ENCODE results near the gene CHIT1. TPM values are rescaled to one million over a fixed set of nuclear protein-coding genes. Genes with fewer than 3 reads are reported as not detected.

The CHIT1 gene
- total RNA-seq = under 1 TPM in 2 of 4 donors, not detected in 2; 0.08 to 0.27 TPM
- under 1 TPM in 2 of 3 donors, not detected in 1; 0.04 to 0.10 TPM for polyA plus RNA-seq
- long read RNA-seq, donor 1 = 0 reads
- long read RNA-seq, donor 2 = 0 reads

GRCh38 chr1:203229471-203230135 lies at the start of gene CHIT1:
TSS of gene CHIT1 (minus strand) at chr1:203229673. CDS start at chr1:203229636, 37 bp downstream.
- TF ChIP-seq CTCF (IDR thresholded peaks at IDR 0.05) = no peak
- Histone ChIP-seq H3K4me1 (no peaks in the 10 kb centered on the region), H3K9me3 (no peaks in the 10 kb centered on the region), H3K36me3 (ENCODE audit: insufficient read depth in 1 of 2, low read depth in 1 of 2) (no peaks in the 10 kb centered on the region), H3K4me3 (no peak within 1 kb of the TSS), H3K27me3 (ENCODE audit: insufficient read depth in 3 of 3, low read length in 2 of 3) (no peaks in the 10 kb centered on the region), H3K27ac (no peak within 1 kb of the TSS)
- 89 to 92% (median 89%) methylated on average over 7 of the region's 7 CpGs for WGBS, 3 donors
- ATAC-seq = no peak
- DNase-seq = no peak
- intact Hi-C loops (cut with DNase I) = no loop called here

- intact Hi-C loops (cut with DNase I) = loop anchor here in 1 of 2 donors (5.0 kb wide), 1 partner anchor 317 kb away; no protein-coding TSS in a partner anchor
- peak overlapping the region; percentile 30 for H3K4me3 ChIP-seq
- H3K9me3 ChIP-seq = no peaks in the 10 kb centered on the region
- no peaks in the 10 kb centered on the region for H3K27me3 ChIP-seq (ENCODE audit: insufficient read depth in 3 of 3, low read length in 2 of 3)
- H3K4me1 ChIP-seq = peaks cover 94% of the 10 kb centered on the region
- DNase-seq = no peak
- no peak for ATAC-seq
- 23 to 32% (median 27%) methylated on average over 8 of the region's 8 CpGs for WGBS, 3 donors
- H3K36me3 ChIP-seq (ENCODE audit: insufficient read depth in 1 of 2, low read depth in 1 of 2) = no peaks in the 10 kb centered on the region
- no peak for TF ChIP-seq CTCF (IDR thresholded peaks at IDR 0.05)
- H3K27ac ChIP-seq = peak overlapping the region; percentile 91
Measured at GRCh38 chr1:203278885-203279406, 49.5 kb upstream of the CHIT1 start.

GRCh38 chr1:203278082-203278884 lies 48.8 kb upstream of the CHIT1 start:
- H3K27ac ChIP-seq = peak overlapping the region; percentile 91
- DNase-seq (peak; percentile 96 to 98), ATAC-seq (peak; percentile 73 to 80 (median 75))
- 5 to 6% (median 5%) methylated on average over 13 of the region's 13 CpGs for WGBS, 3 donors
- H3K9me3 ChIP-seq = no peaks in the 10 kb centered on the region
- peak overlapping the region; percentile 30 for H3K4me3 ChIP-seq
- intact Hi-C loops (cut with DNase I) = loop anchor here in 1 of 2 donors (5.0 kb wide), 1 partner anchor 316 kb away; no protein-coding TSS in a partner anchor
- TF ChIP-seq CTCF (IDR thresholded peaks at IDR 0.05) = no peak
- peaks cover 94% of the 10 kb centered on the region for H3K4me1 ChIP-seq
- no peaks in the 10 kb centered on the region for H3K36me3 ChIP-seq (ENCODE audit: insufficient read depth in 1 of 2, low read depth in 1 of 2)
- H3K27me3 ChIP-seq (ENCODE audit: insufficient read depth in 3 of 3, low read length in 2 of 3) = no peaks in the 10 kb centered on the region

- no peaks in the 10 kb centered on the region for H3K9me3 ChIP-seq
- peak overlapping the region; percentile 91 for H3K27ac ChIP-seq
- intact Hi-C loops (cut with DNase I) = loop anchor here in 1 of 2 donors (5.0 kb wide), 1 partner anchor 315 kb away; no protein-coding TSS in a partner anchor
- peaks cover 92% of the 10 kb centered on the region for H3K4me1 ChIP-seq
- DNase-seq (peak in 1 of 2 donors; percentile 70), ATAC-seq (no peak)
- H3K36me3 ChIP-seq (ENCODE audit: insufficient read depth in 1 of 2, low read depth in 1 of 2) = no peaks in the 10 kb centered on the region
- no peak for TF ChIP-seq CTCF (IDR thresholded peaks at IDR 0.05)
- no peak overlapping the region for H3K4me3 ChIP-seq
- H3K27me3 ChIP-seq (ENCODE audit: insufficient read depth in 3 of 3, low read length in 2 of 3) = no peaks in the 10 kb centered on the region
- WGBS, 3 donors = 35 to 59% (median 39%) methylated on average over 9 of the region's 9 CpGs
Measured at GRCh38 chr1:203276916-203277545, 47.6 kb upstream of the CHIT1 start.
